GM12892 (cell line): ENCODE results near the gene MTA2.
"Not testable (repeated sequence)": the region's sequence is repeated elsewhere in the genome, so short reads cannot be mapped to it uniquely, and the experiment has no call there.

Experiments used
- POLR2A ChIP-seq: IDR thresholded peaks from 2 replicates; pipeline ENCODE4 v1.6.1; 2011; ENCODE audit warnings: low read depth, low read length, control low read depth
- POLR2AphosphoS5 ChIP-seq: IDR thresholded peaks from 2 replicates; pipeline ENCODE4 v1.6.1; 2011; ENCODE audit warnings: low read depth, low read length, control low read depth
- TAF1 ChIP-seq: IDR thresholded peaks from 2 replicates; pipeline ENCODE4 v1.6.1; 2011; ENCODE audit warnings: low read depth, mild to moderate bottlenecking, control low read depth, low read length, borderline replicate concordance

- not testable (repeated sequence) for TF ChIP-seq POLR2AphosphoS5, POLR2A, TAF1
These were observed 19.9 kb downstream of the MTA2 start for GRCh38 chr11:62581735-62582134.
